IMR-90 (cell line): ENCODE results near the gene PIGC.

Experiments used
- BHLHE40 ChIP-seq: fragments of 150-350 bp; IDR thresholded peaks from 2 replicates; pipeline ENCODE4 v1.6.1; 2016; ENCODE audit warnings: mild to moderate bottlenecking, low read depth, low read length
- CEBPB ChIP-seq: IDR thresholded peaks from 2 replicates; pipeline ENCODE4 v1.6.1; 2012; ENCODE audit warnings: low read depth, low read length, improper control_type of control experiment
- CTCF ChIP-seq: conservative IDR thresholded peaks from 2 replicates; pipeline ENCODE4 v1.5.1; 2012; ENCODE audit warnings: mild to moderate bottlenecking, low read depth, low read length, improper control_type of control experiment
- ELK1 ChIP-seq: fragments of 150-350 bp; IDR thresholded peaks from 2 replicates; pipeline ENCODE4 v1.6.1; 2016; ENCODE audit warnings: low read depth, mild to moderate bottlenecking, low read length, moderate library complexity, borderline replicate concordance
- POLR2A ChIP-seq: IDR thresholded peaks from 2 replicates; pipeline ENCODE4 v1.6.1; 2012; ENCODE audit warnings: mild to moderate bottlenecking, low read depth, low read length
- RCOR1 ChIP-seq: IDR thresholded peaks from 2 replicates; pipeline ENCODE4 v1.6.1; 2012; ENCODE audit warnings: mild to moderate bottlenecking, low read length, improper control_type of control experiment; ENCODE audit not compliant: insufficient replicate concordance
- RFX5 ChIP-seq: IDR thresholded peaks from 2 replicates; pipeline ENCODE4 v1.8.0; 2012; ENCODE audit warnings: low read depth, mild to moderate bottlenecking, low read length, moderate library complexity
- USF2 ChIP-seq: fragments of 150-350 bp; IDR thresholded peaks from 2 replicates; pipeline ENCODE4 v1.6.1; 2017; ENCODE audit warnings: mild to moderate bottlenecking, antibody characterized with exemption, low read length, low read depth

- TF ChIP-seq POLR2A: no peak
- no peak for TF ChIP-seq CEBPB
- TF ChIP-seq CTCF: no peak
- TF ChIP-seq RCOR1: no peak
- TF ChIP-seq USF2: no peak
- TF ChIP-seq ELK1: no peak
- no peak for TF ChIP-seq RFX5
- TF ChIP-seq BHLHE40: no peak; the same call in 1 of the 2 replicates
Observed at GRCh38 chr1:172414331-172414730, 29.5 kb downstream of the PIGC start.
